HG03442 (cell line): ENCODE results near the gene FAM3B.

ENCODE experiments used
- ATAC-seq: cut with Tn5 transposase; IDR thresholded peaks from one replicate; pipeline ENCODE4 v1.9.1; 2021; ENCODE audit warnings: mild to moderate bottlenecking, moderate library complexity; ENCODE audit not compliant: unreplicated experiment

Gene FAM3B

DNA sequence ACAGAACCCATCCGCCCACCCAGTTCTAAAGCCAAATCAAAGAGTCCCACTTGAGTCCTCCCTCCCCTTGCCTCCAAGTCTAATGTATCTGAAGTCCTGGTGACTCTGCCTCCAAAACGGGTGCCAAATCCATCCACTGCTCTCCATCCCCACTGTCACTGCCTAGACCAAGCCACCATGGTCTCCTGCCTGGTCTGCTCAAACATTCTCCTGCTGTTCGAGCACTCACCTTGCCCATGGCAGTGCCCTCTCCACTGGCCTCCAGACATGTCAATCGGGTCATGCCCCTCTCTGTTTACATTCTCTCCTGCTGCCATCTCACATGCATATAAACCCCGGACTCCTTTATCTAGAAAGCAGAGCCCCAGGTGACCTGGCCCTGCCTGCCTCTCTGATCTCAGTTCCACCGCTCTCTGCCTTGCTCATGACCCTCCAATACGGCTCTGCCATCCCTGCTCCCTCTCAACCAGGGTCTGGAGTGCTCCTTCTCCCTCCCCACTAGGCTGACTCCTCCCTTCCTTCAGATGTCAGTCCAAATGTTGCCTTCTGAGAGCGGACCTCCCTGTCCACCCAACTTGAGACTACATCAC is 77.4 kb downstream of the FAM3B start:
- no peak for ATAC-seq

DNA sequence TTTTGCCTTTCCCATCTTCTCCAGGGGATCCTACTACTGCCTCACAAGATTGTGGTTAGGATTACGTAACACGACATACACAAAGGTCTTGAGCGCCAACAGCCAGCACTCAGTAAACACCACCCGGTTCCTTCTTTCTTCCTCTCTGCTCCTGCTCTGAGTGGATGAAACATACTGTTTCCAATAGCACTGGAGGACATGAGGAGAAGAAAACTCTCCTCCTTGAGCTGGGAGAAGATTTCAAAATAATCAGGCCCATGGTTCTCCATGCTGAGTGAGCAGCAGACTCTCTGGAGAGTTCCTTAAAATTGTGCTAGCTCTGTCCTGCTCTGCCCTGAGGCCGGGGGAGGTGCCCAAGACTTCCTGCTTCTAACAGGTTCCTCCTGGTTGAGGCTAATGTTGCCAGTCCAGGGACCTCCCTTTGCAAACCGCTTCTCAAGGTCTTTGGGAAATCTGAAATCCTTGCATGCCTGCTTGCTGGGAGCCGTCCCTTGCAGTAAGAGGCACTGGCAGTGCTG is 80.0 kb downstream of the FAM3B start:
- ATAC-seq, result no peak

DNA sequence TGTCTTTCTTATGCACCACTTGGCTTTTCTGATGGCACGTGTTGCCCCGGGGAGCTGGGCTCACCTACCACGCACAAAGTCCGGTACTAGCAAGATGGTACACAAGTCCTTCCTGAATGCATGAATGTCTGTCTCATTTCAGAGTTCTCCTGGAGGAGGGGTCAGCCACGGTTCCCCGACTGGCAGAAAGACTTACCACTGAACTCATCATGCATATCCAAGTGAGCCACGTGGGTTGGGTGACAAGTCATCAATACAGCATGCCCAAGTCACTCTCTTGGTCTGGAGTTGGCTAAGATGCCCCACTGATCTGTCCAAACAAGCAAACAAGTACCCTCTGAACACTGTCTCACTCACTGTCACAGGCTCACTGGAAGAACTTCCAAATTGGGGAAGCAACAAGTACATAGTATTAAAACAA is 80.9 kb downstream of the FAM3B start:
- no peak for ATAC-seq

DNA sequence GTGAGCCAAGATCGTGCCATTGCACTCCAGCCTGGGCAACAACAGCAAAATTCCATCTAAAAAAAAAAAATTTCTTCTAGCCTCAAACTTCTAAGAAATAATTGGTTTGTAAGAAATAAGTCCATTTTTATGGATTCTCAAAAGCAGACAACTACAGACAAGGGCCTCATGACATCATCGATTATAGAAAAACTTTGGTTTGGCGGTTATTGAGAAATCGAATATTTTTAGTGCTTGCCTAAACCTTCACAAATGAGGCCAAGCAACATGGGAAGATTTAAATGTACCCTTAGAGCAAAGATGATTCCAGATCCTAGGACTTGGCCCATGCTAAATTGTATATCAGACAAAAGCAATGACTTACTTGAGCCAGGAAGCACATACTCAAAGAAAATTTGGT is 81.7 kb downstream of the FAM3B start:
- ATAC-seq, result no peak

DNA sequence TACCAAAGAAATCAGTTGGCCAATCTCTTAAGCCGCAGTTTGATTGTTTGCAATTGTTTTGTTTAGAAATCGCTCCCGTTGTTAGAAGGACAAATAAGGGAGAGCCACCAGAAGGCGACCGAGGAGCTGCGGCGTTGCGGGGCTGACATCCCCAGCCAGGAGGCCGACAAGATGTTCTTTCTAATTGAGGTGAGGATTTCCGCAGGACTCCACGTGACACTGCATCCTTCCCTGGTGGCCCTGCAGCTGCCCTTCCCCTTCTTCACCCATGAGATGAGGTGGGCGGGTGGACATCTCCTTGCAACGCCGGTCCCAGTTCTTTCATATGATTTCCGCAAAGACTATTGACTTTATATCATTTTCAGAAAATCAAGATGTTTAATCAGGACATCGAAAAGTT is 82.2 kb downstream of the FAM3B start:
- ATAC-seq, result no peak

DNA sequence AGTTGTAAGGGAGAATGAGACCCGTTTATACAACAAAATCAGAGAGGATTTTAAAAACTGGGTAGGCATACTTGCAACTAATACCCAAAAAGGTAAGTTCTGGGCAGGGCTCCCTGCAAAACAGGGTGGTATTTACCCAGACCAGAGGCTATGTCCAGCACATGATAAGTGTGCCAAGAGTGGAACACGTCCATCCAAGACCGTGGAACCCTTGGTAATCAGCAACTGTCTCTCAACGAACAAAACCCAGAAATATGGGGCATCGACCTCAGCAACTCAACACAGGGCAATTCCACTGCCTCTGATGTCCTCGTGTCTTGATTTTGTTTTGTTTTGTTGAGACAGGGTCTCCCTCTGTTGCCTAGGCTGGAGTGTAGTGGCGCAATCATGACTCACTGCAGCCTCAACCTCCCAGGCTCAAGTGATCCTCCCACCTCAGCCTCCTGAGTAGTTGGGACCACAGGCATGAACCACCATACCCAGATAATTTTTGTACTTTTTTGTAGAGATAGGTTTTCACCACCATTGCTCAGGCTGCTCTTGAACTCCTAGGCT is 82.7 kb downstream of the FAM3B start:
- ATAC-seq, result no peak

DNA sequence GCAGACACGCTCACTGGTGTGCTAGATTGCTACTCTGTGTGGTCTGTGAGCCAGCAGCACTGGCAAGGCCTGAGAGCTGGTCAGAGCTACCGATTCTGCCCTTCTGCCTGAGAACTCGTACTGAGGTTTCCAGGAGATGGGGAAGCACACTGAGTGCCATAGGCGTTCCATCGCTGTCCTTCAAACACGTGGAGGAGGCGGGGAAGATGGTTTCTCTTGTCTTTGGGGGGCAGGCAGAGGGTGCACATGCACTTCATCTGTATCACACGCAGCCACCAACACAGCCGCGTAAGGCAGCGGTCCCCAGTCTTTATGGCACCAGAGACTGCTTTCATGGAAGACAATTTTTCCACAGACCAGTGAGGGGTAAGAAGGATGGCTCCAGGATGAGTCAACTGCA is 85.6 kb downstream of the FAM3B start:
- no peak for ATAC-seq

DNA sequence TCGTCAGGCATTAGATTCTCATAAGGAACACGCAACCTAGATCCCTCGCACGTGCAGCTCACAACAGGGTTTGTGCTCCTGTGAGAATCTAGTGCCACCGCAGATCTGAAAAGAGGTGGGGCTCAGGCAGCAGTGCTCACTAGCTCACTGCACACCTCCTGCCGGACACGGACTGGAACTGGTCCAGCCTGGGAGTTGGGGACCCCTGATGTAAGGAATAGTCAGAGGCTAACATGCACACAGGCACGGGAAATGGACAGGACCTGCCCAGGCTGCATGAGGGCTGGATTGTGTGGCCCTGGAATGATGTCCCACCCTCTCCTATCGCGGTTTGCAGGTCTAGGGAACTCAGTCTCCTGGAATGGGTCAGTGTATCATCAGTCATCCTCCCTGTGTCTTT is 86.2 kb downstream of the FAM3B start:
- ATAC-seq, result no peak

DNA sequence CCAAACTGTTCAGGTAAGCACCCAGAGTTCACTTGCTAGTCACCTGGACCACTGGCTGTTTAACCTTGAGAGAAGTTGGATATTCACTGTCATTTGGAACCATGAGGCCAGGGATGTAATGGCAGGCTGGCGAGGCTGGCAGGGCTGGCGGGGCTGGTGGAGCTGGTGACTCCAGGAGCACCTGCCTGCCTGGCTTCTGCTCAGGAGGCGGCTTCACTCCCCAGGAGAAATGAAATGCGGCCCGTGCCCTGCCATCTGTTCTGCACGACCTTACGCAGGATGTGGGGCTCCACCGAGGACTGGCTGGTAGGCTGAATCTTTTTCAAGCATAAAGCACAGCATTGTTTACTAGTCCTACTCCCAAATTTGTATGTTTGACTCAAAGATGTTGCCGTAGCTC is 86.7 kb downstream of the FAM3B start:
- ATAC-seq, result no peak

DNA sequence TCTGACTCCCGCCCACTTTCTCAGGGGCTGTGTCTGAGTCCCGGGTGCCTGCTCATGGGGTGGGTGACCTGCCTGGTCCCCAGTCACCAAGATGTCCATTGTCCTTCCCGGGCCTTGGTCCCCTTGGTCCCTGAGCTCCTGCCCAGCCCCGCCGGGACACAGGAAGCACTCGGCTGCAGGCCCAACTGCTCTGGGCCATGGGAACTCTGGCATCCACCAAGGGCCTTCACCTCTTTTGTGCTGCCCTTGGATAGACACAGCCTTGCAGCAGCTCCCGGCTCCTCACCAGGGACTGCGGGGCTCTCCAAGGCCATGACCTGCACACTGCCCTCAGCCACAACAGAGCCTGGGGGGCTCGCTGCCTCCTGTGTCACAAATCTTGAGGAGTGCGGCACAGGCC is 87.4 kb downstream of the FAM3B start:
- no peak for ATAC-seq

DNA sequence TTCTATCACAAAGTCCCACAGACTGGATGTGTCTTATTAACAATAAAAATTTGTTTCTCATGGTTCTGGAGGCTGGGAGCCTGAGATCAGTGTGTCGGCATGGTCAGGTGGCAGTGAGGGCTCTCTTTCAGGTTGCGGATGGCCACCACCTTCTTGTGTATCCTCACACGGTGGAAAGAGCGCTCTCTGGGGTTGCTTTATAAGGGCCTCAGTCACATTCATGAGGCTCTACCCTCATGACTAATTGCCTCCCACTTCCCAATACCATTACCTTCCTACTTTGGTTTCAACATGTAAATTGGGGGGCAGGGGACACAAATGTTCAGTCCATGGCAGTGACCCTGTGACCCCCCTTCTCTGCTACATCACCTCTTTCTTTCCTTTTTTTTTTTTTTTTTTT is 88.7 kb downstream of the FAM3B start:
- no peak for ATAC-seq

DNA sequence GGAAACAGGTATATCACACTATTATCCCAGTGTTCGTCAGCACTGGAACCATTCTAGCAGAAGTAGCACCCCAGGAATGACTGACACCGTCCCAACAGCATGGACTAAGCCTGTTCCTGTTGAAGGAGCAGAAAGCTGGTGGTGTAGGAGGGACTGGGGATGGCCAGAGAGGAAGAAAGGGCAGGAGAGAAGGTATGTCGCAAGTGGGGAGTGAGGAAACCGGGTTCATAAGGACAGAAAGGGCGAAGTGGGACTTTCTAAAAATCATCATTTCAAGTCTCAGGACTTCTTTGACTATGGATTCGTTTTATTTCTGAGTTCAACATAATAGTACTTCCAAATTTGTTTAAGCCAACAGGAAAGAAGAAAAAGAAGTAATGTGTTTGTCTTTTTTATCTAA is 89.7 kb downstream of the FAM3B start:
- ATAC-seq, result no peak
